Activated T-helper 1 cell treated with anti-CD3 and anti-CD28 coated beads, Interleukin-12 subunit alpha, Interleukin-12 subunit beta, Interleukin-2, Interleukin-4 antibody, amounts not matched to agents 30 ng/mL and 10 ng/mL and 1 ng/mL, durations not matched to agents 14 hours and 24 hours and 36 hours (primary cell): Measurements from ENCODE around the gene RFX7. TPM values are rescaled to one million over a fixed set of nuclear protein-coding genes. Genes with fewer than 3 reads are reported as not detected.
"Not testable (repeated sequence)": the region's sequence is repeated elsewhere in the genome, so short reads cannot be mapped to it uniquely, and the experiment has no call there.

ENCODE experiments used
- DNase-seq: peaks from one replicate; pipeline ENCODE4 v3.0.0; 2021; ENCODE audit warnings: low spot score
- H3K27ac Mint-ChIP-seq: one replicate; pipeline ENCODE4 v1.8.0; 2021; ENCODE audit warnings: mild to moderate bottlenecking, mixed read lengths
- H3K27me3 Mint-ChIP-seq: one replicate; pipeline ENCODE4 v1.8.0; 2022; ENCODE audit warnings: mild to moderate bottlenecking, moderate library complexity, mixed read lengths; ENCODE audit not compliant: insufficient read depth
- H3K36me3 Mint-ChIP-seq: one replicate; pipeline ENCODE4 v1.8.0; 2021; ENCODE audit warnings: low read depth, mixed read lengths
- H3K4me1 Mint-ChIP-seq: one replicate; pipeline ENCODE4 v1.8.0; 2021; ENCODE audit warnings: low read depth, mixed read lengths
- H3K4me3 Mint-ChIP-seq: one replicate; pipeline ENCODE4 v1.8.0; 2021; ENCODE audit warnings: mild to moderate bottlenecking, moderate library complexity, mixed read lengths
- H3K9me3 Mint-ChIP-seq: one replicate; pipeline ENCODE4 v1.8.0; 2021; ENCODE audit warnings: mixed read lengths
- intact Hi-C: fragments of 100-400 bp; cut with micrococcal nuclease; formaldehyde crosslinking; loops from one replicate; pipeline ENCODE4 v1.15.1; 2024
- total RNA-seq: library from RNA; stranded (reverse); gene quantifications from 2 replicates; pipeline ENCODE4 v1.2.3, GENCODE V29; 2022

The RFX7 gene
- total RNA-seq, 1 donor from 2014 or later = 41.7 TPM

DNA sequence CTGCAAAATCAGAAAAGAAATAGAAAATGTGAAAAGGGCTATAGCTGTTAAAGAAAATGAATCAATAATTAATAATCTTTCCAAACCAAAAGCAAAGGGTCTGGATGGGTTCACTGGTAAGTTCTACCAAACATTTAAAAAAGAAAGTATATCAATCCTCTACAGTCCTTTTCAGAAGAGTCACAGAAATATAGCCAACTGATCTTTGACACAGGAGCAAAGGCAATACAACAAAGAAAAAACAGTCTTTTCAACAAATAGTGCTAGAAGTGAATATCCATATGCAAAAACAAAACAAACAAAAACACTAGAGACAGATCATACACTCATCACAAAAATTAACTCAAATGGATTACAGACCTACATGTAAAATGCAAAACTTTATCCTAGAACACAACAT, 32.6 kb downstream of the RFX7 start:
- intact Hi-C loops = no loop called here
- no peak for DNase-seq
- H3K4me3 Mint-ChIP-seq = no peak overlapping the region
- no peaks in the 10 kb centered on the region for H3K27me3 Mint-ChIP-seq
- peaks cover 30% of the 10 kb centered on the region for H3K9me3 Mint-ChIP-seq
- H3K36me3 Mint-ChIP-seq = peaks cover 28% of the 10 kb centered on the region
- no peak overlapping the region for H3K27ac Mint-ChIP-seq
- peaks cover 57% of the 10 kb centered on the region for H3K4me1 Mint-ChIP-seq

DNA sequence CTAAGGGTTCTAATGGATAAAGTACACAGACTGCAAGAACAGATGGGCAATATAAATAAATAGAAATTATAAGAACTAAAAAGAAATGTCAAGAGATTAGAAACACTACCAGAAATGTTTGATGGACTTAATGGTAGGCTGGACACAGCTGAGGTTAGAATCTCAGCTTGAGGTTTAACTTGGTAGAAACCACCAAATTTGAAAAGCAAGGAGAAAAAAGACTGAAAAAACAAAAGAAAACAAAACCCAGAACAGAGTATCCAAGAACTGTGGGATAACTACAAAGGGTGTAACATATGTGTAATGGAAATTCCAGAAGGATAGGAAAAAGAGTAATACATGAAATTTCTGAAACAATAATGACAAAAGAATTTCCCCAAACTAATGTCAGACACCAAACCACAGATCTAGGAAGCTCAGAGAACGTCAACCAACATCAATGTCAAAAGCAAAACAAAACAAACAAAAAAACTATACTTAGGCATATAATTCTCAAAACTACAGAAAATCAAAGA, 35.0 kb downstream of the RFX7 start:
- Mint-ChIP-seq H3K4me3 (peak overlapping the region; percentile 19), H3K27ac (peak overlapping the region; percentile 54), H3K4me1 (peaks cover 70% of the 10 kb centered on the region), H3K27me3 (no peaks in the 10 kb centered on the region), H3K9me3 (peaks cover 27% of the 10 kb centered on the region), H3K36me3 (peaks cover 25% of the 10 kb centered on the region)
- intact Hi-C loops = loop anchor here (2.0 to 5.0 kb wide), 2 partner anchors 38 to 41 kb away; no protein-coding TSS in a partner anchor
- no peak for DNase-seq

DNA sequence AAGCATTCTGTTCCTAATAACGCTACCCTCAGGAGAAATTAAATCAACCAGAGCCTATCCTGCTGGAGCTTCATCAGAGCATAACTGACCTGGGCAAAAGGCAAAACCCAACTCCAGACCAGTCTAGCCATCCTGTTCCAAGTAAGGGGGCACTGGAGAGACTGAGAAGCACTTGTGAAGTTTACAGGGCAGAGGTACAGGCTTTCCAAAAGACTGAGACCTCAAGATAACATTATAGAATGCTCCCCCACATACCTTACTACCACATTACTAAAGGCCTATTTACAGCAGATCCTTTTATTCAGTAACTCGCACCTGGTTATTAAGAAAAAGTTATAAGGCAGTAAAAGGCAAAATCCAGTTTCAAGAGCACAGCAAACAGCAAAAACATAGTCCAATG, 35.5 kb downstream of the RFX7 start:
- no peak for DNase-seq
- Mint-ChIP-seq H3K9me3 (peaks cover 23% of the 10 kb centered on the region), H3K4me1 (peaks cover 70% of the 10 kb centered on the region), H3K27me3 (no peaks in the 10 kb centered on the region), H3K36me3 (peaks cover 22% of the 10 kb centered on the region), H3K4me3 (peak overlapping the region; percentile 43), H3K27ac (peak overlapping the region; percentile 59)
- intact Hi-C loops = loop anchor here (2.0 to 5.0 kb wide), 2 partner anchors 39 to 41 kb away; no protein-coding TSS in a partner anchor

DNA sequence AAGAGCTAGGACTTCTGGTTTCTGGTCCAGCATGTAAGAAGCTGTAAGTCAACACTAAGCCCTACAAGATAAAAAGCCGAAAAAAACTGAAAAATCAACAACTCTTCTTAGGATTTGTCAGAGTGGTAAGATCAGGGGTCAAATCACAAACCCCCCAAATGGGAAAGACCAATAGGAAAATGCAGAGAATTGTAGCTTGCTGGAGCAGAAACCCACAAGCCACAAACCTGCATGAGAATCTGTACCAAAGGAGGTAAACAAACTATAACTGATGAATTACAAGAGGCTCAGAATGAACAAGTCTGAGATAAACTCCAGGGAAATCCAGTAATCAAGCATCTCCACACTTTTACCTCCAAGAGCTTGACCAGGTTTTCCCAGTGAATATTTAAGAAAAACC, 36.0 kb downstream of the RFX7 start:
- intact Hi-C loops = loop anchor here (1.0 to 5.0 kb wide), 3 partner anchors 8 to 40 kb away; no protein-coding TSS in a partner anchor
- no peak for DNase-seq
- peaks cover 22% of the 10 kb centered on the region for H3K9me3 Mint-ChIP-seq
- H3K36me3 Mint-ChIP-seq = peaks cover 24% of the 10 kb centered on the region
- H3K27me3 Mint-ChIP-seq = no peaks in the 10 kb centered on the region
- peak overlapping the region; percentile 43 for H3K4me3 Mint-ChIP-seq
- H3K27ac Mint-ChIP-seq = peak overlapping the region; percentile 59
- H3K4me1 Mint-ChIP-seq = peaks cover 70% of the 10 kb centered on the region

DNA sequence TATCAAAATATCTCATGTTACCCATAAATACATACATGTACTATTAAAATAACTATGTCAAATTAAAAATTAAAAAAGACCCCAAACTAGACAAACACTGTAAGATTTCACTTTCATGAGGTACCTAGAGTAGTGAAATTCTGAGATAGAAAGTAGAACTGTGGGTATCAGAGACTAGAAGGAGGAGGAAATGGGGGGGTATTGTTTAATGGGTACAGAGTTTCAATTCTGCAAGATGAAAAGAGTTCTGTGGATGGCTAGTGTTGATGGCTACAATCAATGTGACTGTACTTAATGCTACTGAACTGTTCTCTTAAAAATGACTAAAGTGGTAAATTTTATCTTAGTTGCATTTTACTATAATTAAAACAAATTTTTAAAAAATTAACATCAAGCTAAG, 36.6 kb downstream of the RFX7 start:
- H3K36me3 Mint-ChIP-seq = peaks cover 21% of the 10 kb centered on the region
- H3K4me1 Mint-ChIP-seq = peaks cover 67% of the 10 kb centered on the region
- DNase-seq = no peak
- peak overlapping the region; percentile 22 for H3K27ac Mint-ChIP-seq
- peaks cover 18% of the 10 kb centered on the region for H3K9me3 Mint-ChIP-seq
- H3K27me3 Mint-ChIP-seq = no peaks in the 10 kb centered on the region
- no peak overlapping the region for H3K4me3 Mint-ChIP-seq
- intact Hi-C loops = loop anchor here (1.0 to 5.0 kb wide), 2 partner anchors 8 to 40 kb away; no protein-coding TSS in a partner anchor

DNA sequence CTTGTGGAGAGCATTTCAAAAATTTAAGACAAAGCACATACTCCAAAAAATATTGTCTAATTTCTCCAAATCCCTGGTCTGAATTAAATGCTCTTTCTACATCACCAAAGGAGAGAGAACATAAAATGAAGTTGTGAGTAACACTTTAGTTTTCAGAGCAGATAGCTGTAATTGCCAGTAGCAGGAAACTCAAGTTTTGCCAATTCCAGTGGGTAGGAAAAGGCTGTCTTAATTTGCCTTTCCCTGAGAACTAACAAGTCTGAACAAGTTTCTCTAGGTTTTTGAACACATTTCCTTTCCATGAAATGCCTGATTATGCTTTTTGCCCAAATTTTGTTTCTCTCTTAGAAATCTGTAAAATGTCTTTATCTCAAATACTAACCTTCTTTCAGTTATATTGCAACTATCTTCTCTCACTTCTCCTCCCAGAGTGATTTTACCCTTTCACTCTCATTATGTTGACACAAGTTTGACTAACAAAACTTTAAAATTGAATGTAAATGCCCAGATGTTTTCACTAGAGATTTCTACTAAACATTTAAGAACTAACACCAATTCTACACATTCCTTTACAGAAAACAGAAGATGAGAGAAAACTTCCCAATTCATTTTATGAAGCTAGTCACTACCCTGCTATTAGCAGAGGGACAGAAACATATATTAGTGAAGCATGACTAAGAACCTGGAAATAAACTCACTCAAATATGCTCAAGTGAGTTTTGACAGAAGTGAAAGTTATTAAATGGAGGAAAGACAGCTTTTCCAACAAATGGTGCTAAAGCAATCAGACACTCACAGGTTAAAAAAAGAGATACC, 38.4 kb downstream of the RFX7 start:
- H3K9me3 Mint-ChIP-seq = peaks cover 2% of the 10 kb centered on the region
- no peak for DNase-seq
- H3K27me3 Mint-ChIP-seq = no peaks in the 10 kb centered on the region
- peak overlapping the region; percentile 13 for H3K27ac Mint-ChIP-seq
- peaks cover 59% of the 10 kb centered on the region for H3K4me1 Mint-ChIP-seq
- peaks cover 10% of the 10 kb centered on the region for H3K36me3 Mint-ChIP-seq
- no peak overlapping the region for H3K4me3 Mint-ChIP-seq
- intact Hi-C loops = loop anchor here (5.0 kb wide), 1 partner anchor 38 kb away; no protein-coding TSS in a partner anchor

DNA sequence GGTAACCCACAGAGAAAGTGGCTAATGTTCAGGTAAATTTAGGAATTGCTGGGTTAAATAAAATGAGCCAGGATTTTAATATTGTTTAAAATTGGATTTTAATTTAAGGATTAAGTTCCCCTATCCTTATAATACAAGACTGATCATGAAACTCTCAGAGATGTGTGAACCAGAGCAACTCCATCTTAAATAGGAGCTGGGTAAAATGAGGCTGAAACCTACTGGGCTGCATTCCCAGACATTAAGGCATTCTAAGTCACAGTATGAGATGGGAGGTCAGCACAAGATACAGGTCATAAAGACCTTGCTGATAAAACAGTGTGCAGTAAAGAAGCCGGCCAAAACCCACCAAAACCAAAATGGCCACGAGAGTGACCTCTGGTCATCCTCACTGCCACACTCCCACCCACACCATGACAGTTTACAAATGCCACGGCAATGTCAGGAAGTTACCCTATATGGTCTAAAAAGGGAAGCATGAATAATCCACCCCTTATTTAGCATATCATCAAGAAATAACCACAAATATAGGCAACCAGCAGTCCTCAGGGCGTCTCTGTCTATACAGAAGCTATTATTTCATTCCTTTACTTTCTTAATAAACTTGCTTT, 40.3 kb downstream of the RFX7 start:
- H3K27me3 Mint-ChIP-seq, DNase-seq, H3K27ac Mint-ChIP-seq, H3K36me3 Mint-ChIP-seq, H3K9me3 Mint-ChIP-seq, H3K4me3 Mint-ChIP-seq, intact Hi-C loops: not testable (repeated sequence)
- peaks cover 57% of the 10 kb centered on the region for H3K4me1 Mint-ChIP-seq

DNA sequence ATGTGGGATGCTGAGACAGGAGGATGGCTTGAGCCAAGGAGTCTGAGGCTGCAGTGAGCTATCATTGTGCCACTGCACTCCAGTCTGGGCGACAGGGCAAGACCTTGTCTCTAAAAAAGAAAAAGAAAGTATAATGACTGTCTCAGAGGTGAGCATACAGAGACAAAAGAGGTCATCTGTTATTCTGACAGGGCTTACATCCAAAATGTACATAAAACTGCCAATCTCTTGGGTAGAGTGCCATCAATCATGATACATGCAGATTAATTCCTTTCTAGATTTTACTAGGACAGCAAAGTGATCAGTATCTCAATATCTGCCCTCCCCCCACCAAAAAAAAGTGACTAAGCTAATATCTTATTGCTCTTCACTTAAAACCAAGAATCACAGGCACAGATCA, 41.0 kb downstream of the RFX7 start:
- Mint-ChIP-seq H3K4me3 (no peak overlapping the region), H3K27me3 (no peaks in the 10 kb centered on the region), H3K9me3 (no peaks in the 10 kb centered on the region), H3K36me3 (peaks cover 9% of the 10 kb centered on the region), H3K4me1 (peaks cover 54% of the 10 kb centered on the region), H3K27ac (no peak overlapping the region)
- DNase-seq = no peak
- intact Hi-C loops = no loop called here

DNA sequence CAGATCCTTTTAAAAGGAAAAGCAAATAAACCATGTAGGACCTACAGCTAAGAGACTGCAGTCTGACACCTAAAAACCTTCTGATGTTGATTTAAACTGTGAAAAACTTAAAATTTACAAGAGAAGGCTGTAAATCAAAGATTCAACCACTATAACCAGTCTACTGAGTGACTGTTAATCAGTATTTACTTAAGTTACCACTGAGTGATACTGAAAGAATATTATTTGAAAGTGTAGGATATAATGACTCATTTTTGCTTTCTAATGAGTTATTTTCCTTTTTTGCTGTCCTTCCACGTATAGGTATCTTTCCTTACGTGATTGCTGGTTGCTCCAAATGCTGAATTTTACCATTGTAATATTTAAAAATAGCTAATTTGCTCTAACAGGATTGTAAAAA, 44.6 kb downstream of the RFX7 start:
- no peak overlapping the region for H3K27ac Mint-ChIP-seq
- H3K9me3 Mint-ChIP-seq = no peaks in the 10 kb centered on the region
- peaks cover 8% of the 10 kb centered on the region for H3K36me3 Mint-ChIP-seq
- peaks cover 30% of the 10 kb centered on the region for H3K4me1 Mint-ChIP-seq
- H3K27me3 Mint-ChIP-seq = no peaks in the 10 kb centered on the region
- DNase-seq = no peak
- intact Hi-C loops = loop anchor here (1.0 to 5.0 kb wide), 2 partner anchors 8 to 52 kb away; no protein-coding TSS in a partner anchor
- no peak overlapping the region for H3K4me3 Mint-ChIP-seq

DNA sequence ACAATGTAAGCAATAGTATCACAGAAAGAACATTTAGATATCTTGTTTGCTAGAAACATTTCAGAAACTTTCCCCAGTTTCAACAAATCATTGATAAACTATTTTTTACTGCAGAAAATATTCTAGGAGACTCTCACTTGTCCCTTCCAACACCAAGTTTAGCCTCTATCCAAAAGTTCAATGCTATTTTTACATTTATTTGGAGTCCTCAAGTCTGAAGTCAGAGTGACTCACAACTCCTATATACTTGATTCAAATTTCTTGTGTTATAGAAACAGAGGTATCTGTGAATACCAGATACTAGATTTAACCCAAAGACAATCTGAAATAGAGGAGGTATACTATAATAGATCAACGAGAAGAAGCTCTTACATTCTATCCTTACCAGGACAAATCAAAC, 49.6 kb downstream of the RFX7 start:
- no peak overlapping the region for H3K4me3 Mint-ChIP-seq
- no peaks in the 10 kb centered on the region for H3K27me3 Mint-ChIP-seq
- H3K36me3 Mint-ChIP-seq = peaks cover 4% of the 10 kb centered on the region
- H3K9me3 Mint-ChIP-seq = no peaks in the 10 kb centered on the region
- peaks cover 19% of the 10 kb centered on the region for H3K4me1 Mint-ChIP-seq
- intact Hi-C loops = no loop called here
- DNase-seq = no peak
- H3K27ac Mint-ChIP-seq = no peak overlapping the region

DNA sequence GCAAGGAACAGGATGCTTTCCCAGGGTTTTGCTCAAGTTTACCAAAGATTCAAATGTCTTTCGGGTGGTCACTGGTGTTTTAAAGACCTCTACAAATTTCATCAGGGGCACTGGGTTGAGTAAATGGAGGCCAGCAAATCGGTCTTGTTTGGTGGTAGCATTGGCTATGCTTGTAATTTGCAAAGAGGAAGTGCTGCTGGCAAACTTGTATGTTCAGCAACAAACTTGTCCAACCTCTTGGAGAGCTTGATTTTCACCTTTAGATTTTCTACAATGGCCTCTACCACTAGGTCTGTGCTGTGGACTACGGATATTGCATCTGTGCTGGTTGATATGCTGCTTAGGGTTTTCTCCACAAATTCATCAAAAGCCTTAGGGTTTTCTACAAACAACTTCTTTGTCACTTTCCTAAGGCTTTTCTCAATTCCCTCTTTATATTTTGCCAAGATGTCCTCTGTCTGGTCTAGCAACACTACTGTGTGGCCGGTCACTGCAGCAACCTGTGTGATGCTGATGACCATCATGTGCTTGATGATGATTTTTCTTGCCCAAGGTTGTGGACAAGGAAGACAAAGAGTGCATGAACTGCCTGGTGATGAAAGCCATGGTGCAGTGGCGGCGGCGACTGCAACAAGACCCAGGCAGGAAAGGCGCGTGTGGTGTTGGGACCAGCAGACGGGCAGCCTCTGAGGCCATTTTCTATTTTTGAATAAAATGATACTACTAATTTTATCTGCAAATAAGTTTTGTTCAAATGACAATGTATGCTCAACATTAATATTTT, 50.8 kb downstream of the RFX7 start:
- peaks cover 2% of the 10 kb centered on the region for H3K36me3 Mint-ChIP-seq
- H3K27me3 Mint-ChIP-seq = no peaks in the 10 kb centered on the region
- no peak overlapping the region for H3K4me3 Mint-ChIP-seq
- peaks cover 17% of the 10 kb centered on the region for H3K4me1 Mint-ChIP-seq
- H3K27ac Mint-ChIP-seq = no peak overlapping the region
- no peak for DNase-seq
- intact Hi-C loops = no loop called here
- H3K9me3 Mint-ChIP-seq = no peaks in the 10 kb centered on the region

DNA sequence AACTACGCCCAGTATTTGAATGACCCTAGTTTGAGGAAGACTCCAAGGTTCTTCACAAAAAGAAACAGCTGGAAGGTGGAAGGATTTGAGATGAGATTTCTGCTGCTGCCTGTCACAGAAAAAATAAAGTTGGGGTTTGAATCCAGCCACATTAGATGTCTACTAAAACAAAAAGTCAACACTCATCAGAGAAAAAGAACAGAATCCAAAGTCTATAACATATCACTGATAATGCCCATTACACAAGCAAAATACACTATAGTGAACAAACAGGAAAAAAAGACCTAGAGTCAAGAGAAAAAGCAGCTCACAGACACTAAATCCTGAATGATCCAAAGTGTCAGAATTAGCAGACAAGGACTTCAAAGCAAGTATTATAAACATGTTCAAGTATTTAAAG, 56.0 kb downstream of the RFX7 start:
- H3K36me3 Mint-ChIP-seq = no peaks in the 10 kb centered on the region
- intact Hi-C loops = no loop called here
- DNase-seq = no peak
- H3K4me3 Mint-ChIP-seq = no peak overlapping the region
- H3K9me3 Mint-ChIP-seq = no peaks in the 10 kb centered on the region
- H3K27me3 Mint-ChIP-seq = no peaks in the 10 kb centered on the region
- H3K4me1 Mint-ChIP-seq = peaks cover 34% of the 10 kb centered on the region
- peak overlapping the region; percentile 6 for H3K27ac Mint-ChIP-seq
